ENCODE measurements around the gene CABP1.

GRCh38 chr12:120686690-120687577, 46.5 kb downstream of the CABP1 start, which contains the start of gene MLEC:
- no peak for TF ChIP-seq EZH2 (IDR thresholded peaks at IDR 0.05; ENCODE audit: borderline replicate concordance, low read depth, low read length, poor library complexity, severe bottlenecking)
- TF ChIP-seq, protein P1, sequence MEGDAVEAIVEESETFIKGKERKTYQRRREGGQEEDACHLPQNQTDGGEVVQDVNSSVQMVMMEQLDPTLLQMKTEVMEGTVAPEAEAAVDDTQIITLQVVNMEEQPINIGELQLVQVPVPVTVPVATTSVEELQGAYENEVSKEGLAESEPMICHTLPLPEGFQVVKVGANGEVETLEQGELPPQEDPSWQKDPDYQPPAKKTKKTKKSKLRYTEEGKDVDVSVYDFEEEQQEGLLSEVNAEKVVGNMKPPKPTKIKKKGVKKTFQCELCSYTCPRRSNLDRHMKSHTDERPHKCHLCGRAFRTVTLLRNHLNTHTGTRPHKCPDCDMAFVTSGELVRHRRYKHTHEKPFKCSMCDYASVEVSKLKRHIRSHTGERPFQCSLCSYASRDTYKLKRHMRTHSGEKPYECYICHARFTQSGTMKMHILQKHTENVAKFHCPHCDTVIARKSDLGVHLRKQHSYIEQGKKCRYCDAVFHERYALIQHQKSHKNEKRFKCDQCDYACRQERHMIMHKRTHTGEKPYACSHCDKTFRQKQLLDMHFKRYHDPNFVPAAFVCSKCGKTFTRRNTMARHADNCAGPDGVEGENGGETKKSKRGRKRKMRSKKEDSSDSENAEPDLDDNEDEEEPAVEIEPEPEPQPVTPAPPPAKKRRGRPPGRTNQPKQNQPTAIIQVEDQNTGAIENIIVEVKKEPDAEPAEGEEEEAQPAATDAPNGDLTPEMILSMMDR (conservative IDR thresholded peaks at IDR 0.05; ENCODE audit: low read depth, low read length), result 0 out of 2 replicates have a peak, but pooled peaks have one; percentile 26

Data from A673 (cell line).